DOHH2 (cell line): ENCODE data around the gene MUC15.

Source experiments
- H3F3A ChIP-seq: fragments of 200-600 bp; sonication (generic), shearing (Covaris generic); 2 replicates; pipeline ENCODE4 v1.6.0; 2016; ENCODE audit warnings: antibody characterized with exemption, mild to moderate bottlenecking; ENCODE audit not compliant: control insufficient read depth, insufficient read depth
- H3K27ac ChIP-seq: fragments of 200-600 bp; sonication (generic); 2 replicates; pipeline ENCODE4 v1.5.1; 2014; ENCODE audit warnings: low read depth, mild to moderate bottlenecking, low read length, moderate library complexity
- H3K27me3 ChIP-seq: fragments of 200-600 bp; sonication (generic); 2 replicates; pipeline ENCODE4 v1.6.1; 2014; ENCODE audit warnings: mild to moderate bottlenecking, low read length, mixed read lengths; ENCODE audit not compliant: control insufficient read depth
- H3K36me3 ChIP-seq: fragments of 200-600 bp; sonication (generic); 2 replicates; pipeline ENCODE4 v1.6.1; 2014; ENCODE audit warnings: mild to moderate bottlenecking, low read length, moderate library complexity, mixed read lengths; ENCODE audit not compliant: control insufficient read depth
- H3K4me1 ChIP-seq: fragments of 200-600 bp; sonication (generic); 2 replicates; pipeline ENCODE4 v1.6.1; 2014; ENCODE audit warnings: mild to moderate bottlenecking, low read length, mixed read lengths; ENCODE audit not compliant: control insufficient read depth
- H3K4me2 ChIP-seq: fragments of 200-600 bp; sonication (generic); 2 replicates; pipeline ENCODE4 v1.6.0; 2014; ENCODE audit warnings: mild to moderate bottlenecking, low read length, moderate library complexity
- H3K4me3 ChIP-seq: fragments of 200-600 bp; sonication (generic); 2 replicates; pipeline ENCODE4 v1.5.1; 2014; ENCODE audit warnings: mild to moderate bottlenecking, low read length, mixed read lengths
- H3K79me2 ChIP-seq: fragments of 200-600 bp; sonication (generic); 2 replicates; pipeline ENCODE4 v1.6.1; 2014; ENCODE audit warnings: mild to moderate bottlenecking, low read length, mixed read lengths; ENCODE audit not compliant: control insufficient read depth
- H3K9me2 ChIP-seq: fragments of 200-600 bp; sonication (generic); replicated peaks from 2 replicates; pipeline ENCODE4 v1.6.1; 2014; ENCODE audit warnings: mild to moderate bottlenecking, low read length, mixed read lengths; ENCODE audit not compliant: control insufficient read depth
- H3K9me3 ChIP-seq: fragments of 200-600 bp; sonication (generic); 2 replicates; pipeline ENCODE4 v1.6.1; 2014; ENCODE audit warnings: antibody characterized with exemption, low read length, mixed read lengths; ENCODE audit not compliant: control insufficient read depth, insufficient read depth
- H4K20me1 ChIP-seq: fragments of 200-600 bp; sonication (generic); 2 replicates; pipeline ENCODE4 v1.6.0; 2014; ENCODE audit warnings: low read depth, mild to moderate bottlenecking, antibody characterized with exemption, low read length, moderate library complexity; ENCODE audit not compliant: control insufficient read depth, insufficient read depth
- CTCF ChIP-seq: fragments of 200-600 bp; sonication (generic); IDR thresholded peaks from one replicate; pipeline ENCODE4 v1.5.1; 2014; ENCODE audit warnings: antibody characterized with exemption, mild to moderate bottlenecking, low read depth, low read length; ENCODE audit not compliant: poor library complexity, severe bottlenecking
- EZH2phosphoT487 ChIP-seq: fragments of 200-600 bp; sonication (generic); IDR thresholded peaks from 2 replicates; pipeline ENCODE4 v1.6.1; 2017; ENCODE audit warnings: borderline replicate concordance, mild to moderate bottlenecking, antibody characterized with exemption, low read length, moderate library complexity, mixed read lengths

Gene MUC15

GRCh38 chr11:26510756-26511155 is 61.3 kb downstream of the MUC15 start:
- no peaks in the 10 kb centered on the region for H3F3A ChIP-seq
- H4K20me1 ChIP-seq = no peaks in the 10 kb centered on the region
- H3K4me2 ChIP-seq = no peak overlapping the region
- no peak overlapping the region for H3K4me3 ChIP-seq
- H3K79me2 ChIP-seq = no peaks in the 10 kb centered on the region
- no peak overlapping the region for H3K27ac ChIP-seq
- no peaks in the 10 kb centered on the region for H3K36me3 ChIP-seq
- no peaks in the 10 kb centered on the region for H3K27me3 ChIP-seq
- no peaks in the 10 kb centered on the region for H3K9me2 ChIP-seq
- no peaks in the 10 kb centered on the region for H3K9me3 ChIP-seq
- H3K4me1 ChIP-seq = no peaks in the 10 kb centered on the region
- no peak for TF ChIP-seq CTCF
- no peak for TF ChIP-seq EZH2phosphoT487

- H3K36me3 ChIP-seq = no peaks in the 10 kb centered on the region
- no peaks in the 10 kb centered on the region for H3K27me3 ChIP-seq
- no peak for TF ChIP-seq CTCF
- H3K9me3 ChIP-seq = no peaks in the 10 kb centered on the region
- H3K9me2 ChIP-seq = no peaks in the 10 kb centered on the region
- no peak overlapping the region for H3K4me3 ChIP-seq
- H4K20me1 ChIP-seq = no peaks in the 10 kb centered on the region
- no peak overlapping the region for H3K27ac ChIP-seq
- no peaks in the 10 kb centered on the region for H3K79me2 ChIP-seq
- H3K4me1 ChIP-seq = no peaks in the 10 kb centered on the region
- no peak overlapping the region for H3K4me2 ChIP-seq
- no peaks in the 10 kb centered on the region for H3F3A ChIP-seq
These were observed 61.9 kb downstream of the MUC15 start for GRCh38 chr11:26510164-26510563.
